ENCODE measurements around the gene NIPA2.
"Not testable (repeated sequence)": the region's sequence is repeated elsewhere in the genome, so short reads cannot be mapped to it uniquely, and the experiment has no call there.

NIPA2 gene

GRCh38 chr15:22806156-22806555 lies 32.3 kb upstream of the NIPA2 start:
- Histone ChIP-seq H3K4me3 (ENCODE audit: insufficient read length, low read depth) (no peak overlapping the region), H3K9ac (ENCODE audit: insufficient read length, low read depth) (no peak overlapping the region), H3K27me3 (ENCODE audit: insufficient read depth, insufficient read length) (no peaks in the 10 kb centered on the region), H3K4me1 (ENCODE audit: insufficient read depth, insufficient read length) (no peaks in the 10 kb centered on the region), H3K9me3 (ENCODE audit: insufficient read depth, low read length) (no peaks in the 10 kb centered on the region), H3K36me3 (ENCODE audit: insufficient read depth, insufficient read length, low read length) (no peaks in the 10 kb centered on the region)
- no peak for DNase-seq (ENCODE audit: low read depth, low spot score)
- TF ChIP-seq YY1 (IDR thresholded peaks at IDR 0.05; ENCODE audit: insufficient read depth, insufficient read length) (no peak), ZNF274 (IDR thresholded peaks at IDR 0.05; ENCODE audit: low read depth, low read length) (no peak), SUZ12 (IDR thresholded peaks at IDR 0.05; ENCODE audit: extremely low read depth, insufficient read depth, insufficient read length) (no peak)

DNA sequence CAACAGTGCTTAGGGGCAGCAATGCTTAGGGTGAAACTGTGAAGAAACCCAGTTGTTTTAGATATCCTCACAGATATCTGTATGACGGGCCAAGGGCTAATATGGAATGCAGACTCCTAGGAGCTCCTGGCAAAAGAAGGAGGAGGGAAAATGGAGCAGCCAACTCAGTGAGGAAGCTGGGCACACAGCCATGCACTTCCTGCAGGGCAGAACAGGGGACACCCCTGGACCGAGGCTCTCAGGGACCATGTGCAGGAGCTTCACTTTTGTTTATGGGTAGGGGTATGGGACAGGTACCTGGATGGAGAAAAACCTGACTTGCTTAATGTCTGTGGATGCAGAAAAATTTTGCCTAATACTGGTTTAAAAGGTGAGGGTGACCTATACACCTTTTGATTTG lies 31.8 kb upstream of the NIPA2 start:
- H3K36me3 ChIP-seq (ENCODE audit: insufficient read depth, insufficient read length, low read length), result peaks cover 1% of the 10 kb centered on the region
- no peak for DNase-seq (ENCODE audit: low read depth, low spot score)
- H3K27me3 ChIP-seq (ENCODE audit: insufficient read depth, insufficient read length), result no peaks in the 10 kb centered on the region
- H3K4me3 ChIP-seq (ENCODE audit: insufficient read length, low read depth), result no peak overlapping the region
- H3K4me1 ChIP-seq (ENCODE audit: insufficient read depth, insufficient read length), result no peaks in the 10 kb centered on the region
- TF ChIP-seq ZNF274 (IDR thresholded peaks at IDR 0.05; ENCODE audit: low read depth, low read length) (no peak), YY1 (IDR thresholded peaks at IDR 0.05; ENCODE audit: insufficient read depth, insufficient read length) (no peak), SUZ12 (IDR thresholded peaks at IDR 0.05; ENCODE audit: extremely low read depth, insufficient read depth, insufficient read length) (no peak)
- no peaks in the 10 kb centered on the region for H3K9me3 ChIP-seq (ENCODE audit: insufficient read depth, low read length)
- H3K9ac ChIP-seq (ENCODE audit: insufficient read length, low read depth), result no peak overlapping the region

GRCh38 chr15:22807831-22808230 lies 30.6 kb upstream of the NIPA2 start:
- not testable (repeated sequence) for H3K27me3 ChIP-seq (ENCODE audit: insufficient read depth, insufficient read length); H3K4me3 ChIP-seq (ENCODE audit: insufficient read length, low read depth); H3K9me3 ChIP-seq (ENCODE audit: insufficient read depth, low read length); H3K4me1 ChIP-seq (ENCODE audit: insufficient read depth, insufficient read length); DNase-seq (ENCODE audit: low read depth, low spot score); H3K9ac ChIP-seq (ENCODE audit: insufficient read length, low read depth); H3K36me3 ChIP-seq (ENCODE audit: insufficient read depth, insufficient read length, low read length)

DNA sequence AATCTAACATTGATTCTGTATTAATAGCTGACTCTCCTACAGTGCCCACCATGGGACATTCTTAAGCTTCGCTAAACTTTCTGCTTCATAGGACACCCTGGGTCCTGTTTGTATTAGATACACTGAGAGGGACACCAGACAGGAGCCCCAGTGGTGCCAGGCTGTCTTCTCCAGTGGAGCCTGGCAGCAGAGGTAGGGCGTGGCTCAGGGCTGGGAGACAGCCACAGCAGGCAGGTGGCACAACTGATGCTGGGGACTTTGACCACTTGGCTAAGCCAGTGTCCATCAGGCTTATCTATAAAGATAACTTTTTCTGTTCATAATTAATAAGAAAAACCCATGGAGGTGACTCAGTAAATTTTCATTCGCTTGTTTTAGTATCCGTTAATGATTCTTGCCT lies 30.2 kb upstream of the NIPA2 start:
- no peak overlapping the region for H3K4me3 ChIP-seq (ENCODE audit: insufficient read length, low read depth)
- H3K9me3 ChIP-seq (ENCODE audit: insufficient read depth, low read length), result no peaks in the 10 kb centered on the region
- no peaks in the 10 kb centered on the region for H3K27me3 ChIP-seq (ENCODE audit: insufficient read depth, insufficient read length)
- no peaks in the 10 kb centered on the region for H3K4me1 ChIP-seq (ENCODE audit: insufficient read depth, insufficient read length)
- no peak for DNase-seq (ENCODE audit: low read depth, low spot score)
- H3K36me3 ChIP-seq (ENCODE audit: insufficient read depth, insufficient read length, low read length), result peaks cover 7% of the 10 kb centered on the region
- H3K9ac ChIP-seq (ENCODE audit: insufficient read length, low read depth), result no peak overlapping the region
- TF ChIP-seq YY1 (IDR thresholded peaks at IDR 0.05; ENCODE audit: insufficient read depth, insufficient read length) (no peak), SUZ12 (IDR thresholded peaks at IDR 0.05; ENCODE audit: extremely low read depth, insufficient read depth, insufficient read length) (no peak), ZNF274 (IDR thresholded peaks at IDR 0.05; ENCODE audit: low read depth, low read length) (no peak)

DNA sequence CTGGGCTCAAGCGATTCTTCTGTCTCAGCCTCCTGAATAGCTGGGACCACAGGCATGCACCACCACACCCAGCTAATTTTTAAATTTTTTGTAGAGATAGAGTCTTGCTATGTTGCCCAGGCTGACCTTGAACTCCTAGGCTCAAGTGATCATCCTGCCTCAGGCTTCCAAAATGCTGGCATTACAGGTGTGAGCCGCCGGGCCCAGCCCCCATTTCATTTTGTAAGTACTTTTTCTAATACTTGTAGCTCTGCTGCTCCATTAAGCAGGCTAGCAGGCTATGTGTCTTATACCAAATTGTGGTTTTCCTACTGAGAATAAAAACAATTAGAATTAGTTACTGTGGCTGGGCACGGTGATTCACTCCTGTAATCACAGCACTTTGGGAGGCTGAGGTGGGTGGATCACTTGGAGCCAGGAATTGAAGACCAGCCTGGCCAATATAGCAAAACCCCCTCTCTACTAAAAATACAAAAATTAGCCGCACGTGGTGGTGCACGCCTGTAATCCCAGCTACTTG lies 29.6 kb upstream of the NIPA2 start:
- H3K9me3 ChIP-seq (ENCODE audit: insufficient read depth, low read length), result no peaks in the 10 kb centered on the region
- no peaks in the 10 kb centered on the region for H3K27me3 ChIP-seq (ENCODE audit: insufficient read depth, insufficient read length)
- TF ChIP-seq ZNF274 (IDR thresholded peaks at IDR 0.05; ENCODE audit: low read depth, low read length) (no peak), YY1 (IDR thresholded peaks at IDR 0.05; ENCODE audit: insufficient read depth, insufficient read length) (no peak), SUZ12 (IDR thresholded peaks at IDR 0.05; ENCODE audit: extremely low read depth, insufficient read depth, insufficient read length) (no peak)
- H3K36me3 ChIP-seq (ENCODE audit: insufficient read depth, insufficient read length, low read length), result peaks cover 7% of the 10 kb centered on the region
- no peaks in the 10 kb centered on the region for H3K4me1 ChIP-seq (ENCODE audit: insufficient read depth, insufficient read length)
- DNase-seq (ENCODE audit: low read depth, low spot score), result no peak
- no peak overlapping the region for H3K4me3 ChIP-seq (ENCODE audit: insufficient read length, low read depth)
- H3K9ac ChIP-seq (ENCODE audit: insufficient read length, low read depth), result no peak overlapping the region

GRCh38 chr15:22810033-22810852 lies 28.2 kb upstream of the NIPA2 start:
- DNase-seq (ENCODE audit: low read depth, low spot score), result no peak
- TF ChIP-seq ZNF274 (IDR thresholded peaks at IDR 0.05; ENCODE audit: low read depth, low read length), result no peak
- no peak for TF ChIP-seq YY1 (IDR thresholded peaks at IDR 0.05; ENCODE audit: insufficient read depth, insufficient read length)
- TF ChIP-seq SUZ12 (IDR thresholded peaks at IDR 0.05; ENCODE audit: extremely low read depth, insufficient read depth, insufficient read length), result no peak

GRCh38 chr15:22810853-22811338 lies 27.6 kb upstream of the NIPA2 start:
- no peaks in the 10 kb centered on the region for H3K27me3 ChIP-seq (ENCODE audit: insufficient read depth, insufficient read length)
- H3K9ac ChIP-seq (ENCODE audit: insufficient read length, low read depth), result no peak overlapping the region
- no peaks in the 10 kb centered on the region for H3K4me1 ChIP-seq (ENCODE audit: insufficient read depth, insufficient read length)
- no peak for TF ChIP-seq SUZ12 (IDR thresholded peaks at IDR 0.05; ENCODE audit: extremely low read depth, insufficient read depth, insufficient read length)
- no peak for TF ChIP-seq YY1 (IDR thresholded peaks at IDR 0.05; ENCODE audit: insufficient read depth, insufficient read length)
- TF ChIP-seq ZNF274 (IDR thresholded peaks at IDR 0.05; ENCODE audit: low read depth, low read length), result no peak
- H3K36me3 ChIP-seq (ENCODE audit: insufficient read depth, insufficient read length, low read length), result peaks cover 7% of the 10 kb centered on the region
- no peaks in the 10 kb centered on the region for H3K9me3 ChIP-seq (ENCODE audit: insufficient read depth, low read length)
- no peak overlapping the region for H3K4me3 ChIP-seq (ENCODE audit: insufficient read length, low read depth)
- DNase-seq (ENCODE audit: low read depth, low spot score), result no peak

More at GRCh38 chr15:22810033-22810852, 28.2 kb upstream of the NIPA2 start:
- Histone ChIP-seq H3K4me1 (ENCODE audit: insufficient read depth, insufficient read length) (no peaks in the 10 kb centered on the region), H3K4me3 (ENCODE audit: insufficient read length, low read depth) (no peak overlapping the region), H3K9me3 (ENCODE audit: insufficient read depth, low read length) (no peaks in the 10 kb centered on the region), H3K36me3 (ENCODE audit: insufficient read depth, insufficient read length, low read length) (peaks cover 7% of the 10 kb centered on the region), H3K27me3 (ENCODE audit: insufficient read depth, insufficient read length) (no peaks in the 10 kb centered on the region), H3K9ac (ENCODE audit: insufficient read length, low read depth) (no peak overlapping the region)

Measured in NT2/D1 (cell line).